ENCODE data around the gene CYP2A6.

Gene CYP2A6

GRCh38 chr19:40802300-40803169, 47.7 kb downstream of the CYP2A6 start:
- TF ChIP-seq CTCF (conservative IDR thresholded peaks at IDR 0.05; ENCODE audit: low read depth, low read length), result no peak
- no peak for DNase-seq (ENCODE audit: low read depth)
- peak overlapping the region; percentile 20 for H3K4me3 ChIP-seq (ENCODE audit: low read length)

GRCh38 chr19:40801426-40802299, 48.6 kb downstream of the CYP2A6 start:
- no peak for TF ChIP-seq CTCF (conservative IDR thresholded peaks at IDR 0.05; ENCODE audit: low read depth, low read length)
- peak overlapping the region; percentile 20 for H3K4me3 ChIP-seq (ENCODE audit: low read length)
- DNase-seq (ENCODE audit: low read depth), result no peak

GRCh38 chr19:40800997-40801377, 49.3 kb downstream of the CYP2A6 start:
- no peak for TF ChIP-seq CTCF (conservative IDR thresholded peaks at IDR 0.05; ENCODE audit: low read depth, low read length)
- peak overlapping the region; percentile 2 for H3K4me3 ChIP-seq (ENCODE audit: low read length)
- no peak for DNase-seq (ENCODE audit: low read depth)

GRCh38 chr19:40800339-40800996, 49.8 kb downstream of the CYP2A6 start:
- TF ChIP-seq CTCF (conservative IDR thresholded peaks at IDR 0.05; ENCODE audit: low read depth, low read length), result no peak
- H3K4me3 ChIP-seq (ENCODE audit: low read length), result peak overlapping the region; percentile 86
- no peak for DNase-seq (ENCODE audit: low read depth)

GRCh38 chr19:40799558-40800338, 50.5 kb downstream of the CYP2A6 start:
- no peak for DNase-seq (ENCODE audit: low read depth)
- no peak for TF ChIP-seq CTCF (conservative IDR thresholded peaks at IDR 0.05; ENCODE audit: low read depth, low read length)
- peak overlapping the region; percentile 86 for H3K4me3 ChIP-seq (ENCODE audit: low read length)

Measured in retinal pigment epithelial cell (primary cell).